ENCODE measurements around the gene NEK3.
"Not testable (repeated sequence)": the region's sequence is repeated elsewhere in the genome, so short reads cannot be mapped to it uniquely, and the experiment has no call there.

The NEK3 gene

DNA sequence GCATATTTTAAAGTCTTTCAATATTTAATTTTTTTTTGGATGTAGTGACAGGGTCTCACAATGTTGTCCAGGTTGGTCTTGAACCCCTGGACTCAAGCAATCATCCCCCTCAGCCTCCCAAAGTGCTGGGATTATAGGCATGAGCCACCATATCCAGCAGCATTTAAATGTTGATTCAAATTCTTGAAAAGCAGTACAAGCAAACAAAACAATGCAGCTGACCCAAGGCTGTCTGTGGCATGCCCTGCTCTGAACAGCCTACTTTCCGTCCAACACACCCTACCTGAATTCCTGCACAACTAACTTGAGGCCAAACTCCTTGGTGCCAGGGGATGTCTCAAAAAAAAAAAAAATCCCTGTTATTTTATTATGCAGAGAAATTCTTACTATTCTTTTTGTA, 53.6 kb downstream of the NEK3 start:
- Histone ChIP-seq H3K27me3 (ENCODE audit: control insufficient read depth, insufficient read depth, low read length) (peaks cover 12% of the 10 kb centered on the region), H3K9me3 (replicated peaks; ENCODE audit: low read length) (no peaks in the 10 kb centered on the region), H3K36me3 (ENCODE audit: insufficient read depth, low read length) (no peaks in the 10 kb centered on the region), H3K4me1 (ENCODE audit: control insufficient read depth, insufficient read depth, low read length) (no peaks in the 10 kb centered on the region), H3K4me3 (ENCODE audit: low read length) (no peak overlapping the region), H3K9ac (ENCODE audit: low read depth, low read length) (no peak overlapping the region), H3K4me2 (ENCODE audit: low read length) (no peak overlapping the region)

DNA sequence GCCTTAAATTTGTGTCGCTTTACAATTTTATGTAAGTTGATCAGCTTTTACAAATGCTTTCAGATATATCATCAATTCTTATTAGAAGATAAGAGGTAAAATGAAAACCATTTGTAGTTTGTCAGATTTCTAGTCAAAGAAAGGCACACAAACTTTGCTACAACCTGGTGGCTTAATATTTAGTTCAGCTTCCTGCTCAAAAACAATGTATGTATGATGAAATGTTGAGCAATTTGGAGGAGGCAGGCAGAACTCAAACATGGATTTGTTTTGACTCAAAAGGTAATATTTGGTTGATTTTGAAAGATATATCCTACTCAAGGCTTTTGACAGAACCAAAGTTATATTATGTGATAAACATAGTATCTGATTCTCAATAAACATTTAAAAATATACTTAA, 54.8 kb downstream of the NEK3 start:
- Histone ChIP-seq H3K4me2 (ENCODE audit: low read length) (no peak overlapping the region), H3K27me3 (ENCODE audit: control insufficient read depth, insufficient read depth, low read length) (peaks cover 5% of the 10 kb centered on the region), H3K9ac (ENCODE audit: low read depth, low read length) (no peak overlapping the region), H3K9me3 (replicated peaks; ENCODE audit: low read length) (no peaks in the 10 kb centered on the region), H3K4me3 (ENCODE audit: low read length) (no peak overlapping the region), H3K36me3 (ENCODE audit: insufficient read depth, low read length) (no peaks in the 10 kb centered on the region), H3K4me1 (ENCODE audit: control insufficient read depth, insufficient read depth, low read length) (no peaks in the 10 kb centered on the region)

DNA sequence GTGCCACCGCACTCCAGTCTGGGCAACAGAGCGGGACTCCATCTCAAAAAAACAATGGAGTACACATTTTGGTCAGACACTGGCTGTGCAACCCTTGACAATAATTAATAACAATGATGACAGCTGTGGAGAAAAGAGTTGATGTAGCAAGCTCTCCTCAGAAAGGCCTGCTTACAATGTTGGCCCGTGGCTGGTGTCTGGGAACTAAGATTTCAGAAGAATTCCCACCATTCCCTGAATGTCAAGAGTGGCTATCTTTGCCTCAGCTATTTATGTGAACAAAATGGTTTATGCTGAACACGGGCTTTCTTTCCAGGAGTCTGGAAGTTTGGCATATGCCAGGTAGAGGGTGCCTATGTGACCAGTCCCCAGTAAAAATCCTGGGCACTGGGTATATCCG, 56.0 kb downstream of the NEK3 start:
- Histone ChIP-seq H3K27me3 (ENCODE audit: control insufficient read depth, insufficient read depth, low read length) (no peaks in the 10 kb centered on the region), H3K4me2 (ENCODE audit: low read length) (no peak overlapping the region), H3K36me3 (ENCODE audit: insufficient read depth, low read length) (no peaks in the 10 kb centered on the region), H3K9me3 (replicated peaks; ENCODE audit: low read length) (no peaks in the 10 kb centered on the region), H3K4me3 (ENCODE audit: low read length) (no peak overlapping the region), H3K4me1 (ENCODE audit: control insufficient read depth, insufficient read depth, low read length) (no peaks in the 10 kb centered on the region), H3K9ac (ENCODE audit: low read depth, low read length) (no peak overlapping the region)

DNA sequence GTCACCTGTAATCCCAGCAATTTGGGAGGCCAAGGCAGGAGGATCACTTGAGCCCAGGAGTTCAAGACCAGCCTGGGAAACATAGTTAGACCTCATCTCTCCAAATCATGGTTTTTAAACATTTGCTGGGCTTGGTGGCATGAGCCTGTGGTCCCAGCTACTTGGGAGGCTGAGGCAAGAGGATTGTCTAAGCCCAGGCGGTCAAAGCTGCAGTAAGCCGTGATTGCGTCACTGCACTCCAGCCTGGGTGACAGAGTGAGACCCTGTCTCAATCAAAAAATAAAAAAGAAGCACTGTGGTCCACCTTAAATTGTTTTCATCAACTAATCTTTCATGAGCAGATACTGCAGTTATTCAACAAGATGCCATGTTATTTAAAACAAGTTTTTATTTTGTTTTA, 57.0 kb downstream of the NEK3 start:
- not testable (repeated sequence) for H3K4me1 ChIP-seq (ENCODE audit: control insufficient read depth, insufficient read depth, low read length); H3K9me3 ChIP-seq (replicated peaks; ENCODE audit: low read length); H3K36me3 ChIP-seq (ENCODE audit: insufficient read depth, low read length); H3K27me3 ChIP-seq (ENCODE audit: control insufficient read depth, insufficient read depth, low read length); H3K4me2 ChIP-seq (ENCODE audit: low read length); H3K9ac ChIP-seq (ENCODE audit: low read depth, low read length); H3K4me3 ChIP-seq (ENCODE audit: low read length)

DNA sequence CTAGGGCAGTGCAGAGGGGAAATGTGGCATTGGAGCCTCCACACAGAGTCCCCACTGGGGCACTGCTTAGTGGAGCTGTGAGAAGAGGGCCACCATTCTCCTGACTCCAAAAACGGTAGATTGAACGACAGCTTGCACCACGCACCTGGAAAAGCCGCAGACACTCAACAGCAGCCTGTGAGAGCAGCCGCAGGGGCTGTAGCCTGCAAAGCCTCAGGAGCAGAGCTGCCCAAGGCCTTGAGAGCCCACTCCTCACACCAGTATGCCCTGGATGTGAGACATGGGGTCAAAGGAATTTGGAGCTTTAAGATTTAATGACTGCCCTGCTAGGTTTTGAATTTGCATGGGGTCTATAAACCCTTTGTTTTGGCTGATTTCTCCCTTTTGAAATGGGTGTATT, 62.2 kb downstream of the NEK3 start:
- Histone ChIP-seq H3K4me3 (ENCODE audit: low read length) (no peak overlapping the region), H3K4me2 (ENCODE audit: low read length) (no peak overlapping the region), H3K9ac (ENCODE audit: low read depth, low read length) (no peak overlapping the region), H3K4me1 (ENCODE audit: control insufficient read depth, insufficient read depth, low read length) (no peaks in the 10 kb centered on the region), H3K36me3 (ENCODE audit: insufficient read depth, low read length) (no peaks in the 10 kb centered on the region), H3K9me3 (replicated peaks; ENCODE audit: low read length) (no peaks in the 10 kb centered on the region), H3K27me3 (ENCODE audit: control insufficient read depth, insufficient read depth, low read length) (no peaks in the 10 kb centered on the region)

DNA sequence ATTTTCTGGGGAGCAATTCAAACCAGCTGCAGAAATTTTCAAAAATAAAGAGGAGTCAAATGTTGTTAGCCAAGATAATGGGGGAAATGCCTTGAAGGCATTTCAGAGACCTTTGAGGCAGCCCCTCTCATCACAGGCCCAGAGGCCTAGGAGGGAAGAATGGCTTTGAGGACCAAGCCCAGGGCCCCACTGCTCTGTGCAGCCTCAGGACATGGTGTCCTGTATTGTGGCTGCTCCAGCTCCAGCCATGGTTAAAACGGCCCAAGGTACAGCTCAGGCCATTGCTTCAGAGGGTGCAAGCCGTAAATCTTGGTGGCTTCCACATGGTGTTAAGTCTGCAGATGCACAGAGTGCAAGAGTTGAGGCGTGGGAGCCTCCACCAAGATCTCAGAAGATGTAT, 62.6 kb downstream of the NEK3 start:
- no peak overlapping the region for H3K4me3 ChIP-seq (ENCODE audit: low read length)
- H3K4me2 ChIP-seq (ENCODE audit: low read length): no peak overlapping the region
- no peaks in the 10 kb centered on the region for H3K27me3 ChIP-seq (ENCODE audit: control insufficient read depth, insufficient read depth, low read length)
- no peaks in the 10 kb centered on the region for H3K4me1 ChIP-seq (ENCODE audit: control insufficient read depth, insufficient read depth, low read length)
- H3K9me3 ChIP-seq (replicated peaks; ENCODE audit: low read length): no peaks in the 10 kb centered on the region
- no peak overlapping the region for H3K9ac ChIP-seq (ENCODE audit: low read depth, low read length)
- H3K36me3 ChIP-seq (ENCODE audit: insufficient read depth, low read length): no peaks in the 10 kb centered on the region

DNA sequence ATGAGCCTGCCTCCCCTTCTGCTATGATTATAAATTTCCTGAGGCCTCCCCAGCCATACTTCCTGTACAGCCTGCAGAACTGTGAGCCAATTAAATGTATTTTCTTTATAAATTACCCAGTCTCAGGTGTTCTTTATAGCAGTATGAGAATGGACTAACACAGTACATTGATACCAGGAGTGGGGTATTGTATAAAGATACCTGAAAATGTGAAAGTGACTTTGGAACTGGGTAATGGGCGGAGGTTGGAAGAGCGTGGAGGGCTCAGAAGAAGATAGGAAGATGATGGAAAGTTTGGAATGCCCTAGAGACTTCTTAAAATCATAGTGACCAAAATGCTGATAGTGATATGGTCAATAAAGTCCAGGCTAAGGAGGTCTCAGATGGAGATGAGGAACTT, 63.3 kb downstream of the NEK3 start:
- no peak overlapping the region for H3K4me3 ChIP-seq (ENCODE audit: low read length)
- H3K4me2 ChIP-seq (ENCODE audit: low read length): no peak overlapping the region
- H3K9ac ChIP-seq (ENCODE audit: low read depth, low read length): no peak overlapping the region
- no peaks in the 10 kb centered on the region for H3K9me3 ChIP-seq (replicated peaks; ENCODE audit: low read length)
- no peaks in the 10 kb centered on the region for H3K36me3 ChIP-seq (ENCODE audit: insufficient read depth, low read length)
- H3K4me1 ChIP-seq (ENCODE audit: control insufficient read depth, insufficient read depth, low read length): no peaks in the 10 kb centered on the region
- H3K27me3 ChIP-seq (ENCODE audit: control insufficient read depth, insufficient read depth, low read length): peaks cover 2% of the 10 kb centered on the region

DNA sequence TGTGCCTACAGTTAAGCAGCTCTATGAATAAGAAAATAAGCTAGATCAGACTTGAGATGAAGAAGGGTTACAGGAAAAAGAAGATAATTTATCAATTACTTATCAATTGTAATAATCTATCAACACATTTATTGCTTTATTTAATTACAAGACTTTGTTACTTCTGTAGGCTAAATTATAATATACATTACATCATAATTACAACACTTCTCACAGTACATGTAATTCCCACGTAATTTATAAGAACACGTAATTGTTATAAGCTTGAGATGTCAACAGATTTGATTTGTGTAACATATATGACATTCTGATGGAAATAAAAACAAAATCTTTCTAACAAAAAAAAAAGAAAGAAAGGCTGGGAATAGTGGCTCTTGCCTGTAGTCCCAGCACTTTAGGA, 67.3 kb downstream of the NEK3 start:
- Histone ChIP-seq H3K4me1 (ENCODE audit: control insufficient read depth, insufficient read depth, low read length) (no peaks in the 10 kb centered on the region), H3K27me3 (ENCODE audit: control insufficient read depth, insufficient read depth, low read length) (peaks cover 4% of the 10 kb centered on the region), H3K4me2 (ENCODE audit: low read length) (no peak overlapping the region), H3K36me3 (ENCODE audit: insufficient read depth, low read length) (no peaks in the 10 kb centered on the region), H3K9ac (ENCODE audit: low read depth, low read length) (no peak overlapping the region), H3K9me3 (replicated peaks; ENCODE audit: low read length) (no peaks in the 10 kb centered on the region), H3K4me3 (ENCODE audit: low read length) (no peak overlapping the region)

DNA sequence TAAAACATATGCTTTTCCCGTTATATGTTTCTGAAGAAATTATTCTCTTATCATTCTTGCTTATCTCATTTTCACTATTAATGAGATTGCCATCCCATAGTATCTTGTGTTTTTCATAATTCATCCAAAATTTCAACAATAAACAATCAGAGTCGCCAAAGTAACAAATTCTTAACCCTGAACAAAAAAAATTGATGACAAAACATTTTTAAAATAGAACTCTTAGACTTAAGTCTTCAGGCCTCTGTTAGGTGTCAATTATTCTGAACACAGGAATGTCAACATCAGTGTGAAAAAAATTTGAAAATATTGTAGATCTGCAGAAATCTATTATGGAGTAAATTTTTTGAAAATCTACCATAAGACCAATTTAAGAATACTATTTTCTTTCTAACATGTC, 67.9 kb downstream of the NEK3 start:
- Histone ChIP-seq H3K9ac (ENCODE audit: low read depth, low read length) (no peak overlapping the region), H3K27me3 (ENCODE audit: control insufficient read depth, insufficient read depth, low read length) (peaks cover 7% of the 10 kb centered on the region), H3K4me2 (ENCODE audit: low read length) (no peak overlapping the region), H3K4me3 (ENCODE audit: low read length) (no peak overlapping the region), H3K4me1 (ENCODE audit: control insufficient read depth, insufficient read depth, low read length) (no peaks in the 10 kb centered on the region), H3K9me3 (replicated peaks; ENCODE audit: low read length) (no peaks in the 10 kb centered on the region), H3K36me3 (ENCODE audit: insufficient read depth, low read length) (no peaks in the 10 kb centered on the region)

DNA sequence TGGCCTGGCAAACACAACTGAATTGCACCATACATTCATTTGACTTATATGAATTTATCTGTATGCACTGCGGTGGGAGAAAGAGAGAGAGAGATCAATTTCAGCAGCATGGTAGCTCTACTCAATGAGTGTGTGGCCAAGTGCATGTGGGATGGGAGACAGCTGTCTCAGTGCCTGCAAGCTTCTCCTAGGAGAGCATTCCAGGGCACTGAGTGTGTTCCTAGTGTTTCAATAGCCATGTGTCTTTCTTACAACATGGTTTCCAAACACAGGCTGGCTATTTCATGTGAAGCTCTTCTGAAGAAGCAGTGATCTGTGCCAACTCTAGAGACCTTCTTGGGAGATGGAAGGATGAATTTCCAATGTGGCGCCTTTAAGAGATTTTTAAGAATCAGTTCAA, 74.0 kb downstream of the NEK3 start:
- Histone ChIP-seq H3K9ac (ENCODE audit: low read depth, low read length) (no peak overlapping the region), H3K4me1 (ENCODE audit: control insufficient read depth, insufficient read depth, low read length) (no peaks in the 10 kb centered on the region), H3K27me3 (ENCODE audit: control insufficient read depth, insufficient read depth, low read length) (peaks cover 3% of the 10 kb centered on the region), H3K4me2 (ENCODE audit: low read length) (no peak overlapping the region), H3K4me3 (ENCODE audit: low read length) (no peak overlapping the region), H3K36me3 (ENCODE audit: insufficient read depth, low read length) (no peaks in the 10 kb centered on the region), H3K9me3 (replicated peaks; ENCODE audit: low read length) (no peaks in the 10 kb centered on the region)

DNA sequence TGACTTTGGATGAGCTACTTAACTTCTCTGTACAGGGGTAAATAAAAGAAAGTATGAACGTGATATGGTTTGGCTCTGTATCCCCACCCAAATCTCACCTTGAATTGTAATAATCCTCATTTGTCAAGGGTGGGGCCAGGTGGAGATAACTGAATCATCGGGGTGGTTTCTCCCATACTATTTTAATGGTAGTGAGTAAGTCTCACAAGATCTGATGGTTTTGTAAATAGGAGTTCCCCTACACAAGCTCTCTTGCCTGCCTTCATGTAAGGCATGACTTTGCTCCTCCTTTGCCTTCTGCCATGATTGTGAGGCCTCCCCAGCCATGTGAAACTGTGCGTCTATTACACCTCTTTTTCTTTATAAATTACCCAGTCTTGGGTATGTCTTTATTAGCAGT, 74.4 kb downstream of the NEK3 start:
- not testable (repeated sequence) for H3K9ac ChIP-seq (ENCODE audit: low read depth, low read length); H3K27me3 ChIP-seq (ENCODE audit: control insufficient read depth, insufficient read depth, low read length); H3K9me3 ChIP-seq (replicated peaks; ENCODE audit: low read length); H3K4me3 ChIP-seq (ENCODE audit: low read length); H3K36me3 ChIP-seq (ENCODE audit: insufficient read depth, low read length); H3K4me1 ChIP-seq (ENCODE audit: control insufficient read depth, insufficient read depth, low read length); H3K4me2 ChIP-seq (ENCODE audit: low read length)

All from skeletal muscle satellite cell (primary cell).